ENCODE data around the gene PIM3. TPM values are rescaled to one million over a fixed set of nuclear protein-coding genes. Genes with fewer than 3 reads are reported as not detected.

PIM3 gene
- polyA plus RNA-seq, 3 donors from 2014 or later = 14.5 to 20.6 (median 15.8) TPM

DNA sequence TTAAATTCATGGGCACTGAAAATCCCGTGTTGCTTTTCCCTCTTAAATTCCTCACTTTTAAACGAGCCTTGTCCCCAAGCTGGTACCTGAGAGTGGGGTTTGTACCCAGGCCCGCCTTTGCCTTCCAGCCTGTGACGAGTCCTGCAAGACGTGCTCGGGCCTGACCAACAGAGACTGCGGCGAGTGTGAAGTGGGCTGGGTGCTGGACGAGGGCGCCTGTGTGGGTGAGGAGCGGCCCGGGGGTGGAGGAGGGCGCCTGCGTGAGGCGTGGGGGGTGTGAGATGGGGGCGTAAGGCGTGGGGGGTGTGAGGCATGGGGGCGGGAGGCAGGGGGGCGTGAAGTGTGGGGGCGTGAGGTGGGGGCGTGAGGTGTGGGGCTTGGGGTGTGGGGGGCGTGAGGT, 38.1 kb upstream of the PIM3 start:
- Mint-ChIP-seq H3K27ac (no peak overlapping the region), H3K4me1 (peaks cover 28 to 30% of the 10 kb centered on the region in 2 donors)

DNA sequence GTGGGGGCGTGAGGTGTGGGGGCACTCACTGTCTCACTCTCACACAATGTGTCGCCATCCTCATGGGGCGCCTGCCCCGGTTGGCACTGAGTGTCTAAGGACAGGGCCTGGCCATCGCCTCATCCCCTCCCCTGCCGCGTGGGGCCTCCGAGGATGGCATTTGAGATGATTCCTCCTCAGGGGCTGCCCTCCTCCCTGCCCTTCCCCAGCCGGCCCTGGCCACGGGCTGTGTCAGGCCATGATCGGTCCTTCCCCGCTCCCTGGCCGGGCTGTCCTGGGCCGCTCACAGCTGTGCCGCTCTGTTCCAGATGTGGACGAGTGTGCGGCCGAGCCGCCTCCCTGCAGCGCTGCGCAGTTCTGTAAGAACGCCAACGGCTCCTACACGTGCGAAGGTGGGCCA, 37.6 kb upstream of the PIM3 start:
- Mint-ChIP-seq H3K4me1 (peaks cover 26 to 28% of the 10 kb centered on the region in 2 donors), H3K27ac (no peak overlapping the region), H3K27me3 (ENCODE audit: low read depth in 3 of 3) (peaks cover 8 to 14% (median 8%) of the 10 kb centered on the region in 3 donors), H3K4me3 (no peak overlapping the region), H3K36me3 (peaks cover 3 to 16% (median 11%) of the 10 kb centered on the region in 3 donors), H3K9me3 (no peaks in the 10 kb centered on the region)
- DNase-seq = no peak

More for the DNA sequence above, 38.1 kb upstream of the PIM3 start:
- no peak for DNase-seq
- no peak overlapping the region for H3K4me3 Mint-ChIP-seq
- peaks cover 3 to 16% (median 11%) of the 10 kb centered on the region in 3 donors for H3K36me3 Mint-ChIP-seq
- H3K9me3 Mint-ChIP-seq = no peaks in the 10 kb centered on the region
- H3K27me3 Mint-ChIP-seq (ENCODE audit: low read depth in 3 of 3) = peaks cover 8 to 12% (median 8%) of the 10 kb centered on the region in 3 donors

DNA sequence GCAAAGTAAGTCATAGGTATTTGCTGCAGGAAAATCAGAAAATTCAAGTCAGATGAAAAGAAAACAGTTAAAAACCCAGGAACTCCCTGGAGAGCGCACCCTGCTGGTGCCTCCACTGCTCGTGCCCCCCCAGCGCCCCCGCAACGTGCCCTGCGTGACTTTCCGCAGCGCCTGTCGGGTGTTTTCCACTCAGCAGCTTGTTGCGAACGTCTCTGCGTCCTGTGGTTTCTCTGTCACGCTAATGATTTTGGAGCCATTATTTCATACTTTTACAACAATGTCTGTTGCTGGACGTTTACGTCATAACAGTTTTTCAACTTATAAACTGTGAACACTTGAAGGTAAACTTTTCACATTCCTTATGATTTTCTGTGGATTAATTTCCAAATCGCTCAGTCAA, 37.1 kb upstream of the PIM3 start:
- Mint-ChIP-seq H3K4me1 (peaks cover 26 to 28% of the 10 kb centered on the region in 2 donors), H3K9me3 (no peaks in the 10 kb centered on the region), H3K36me3 (peaks cover 3 to 16% (median 11%) of the 10 kb centered on the region in 3 donors), H3K27ac (no peak overlapping the region), H3K4me3 (no peak overlapping the region), H3K27me3 (ENCODE audit: low read depth in 3 of 3) (peaks cover 8 to 14% (median 8%) of the 10 kb centered on the region in 3 donors)
- DNase-seq = no peak

DNA sequence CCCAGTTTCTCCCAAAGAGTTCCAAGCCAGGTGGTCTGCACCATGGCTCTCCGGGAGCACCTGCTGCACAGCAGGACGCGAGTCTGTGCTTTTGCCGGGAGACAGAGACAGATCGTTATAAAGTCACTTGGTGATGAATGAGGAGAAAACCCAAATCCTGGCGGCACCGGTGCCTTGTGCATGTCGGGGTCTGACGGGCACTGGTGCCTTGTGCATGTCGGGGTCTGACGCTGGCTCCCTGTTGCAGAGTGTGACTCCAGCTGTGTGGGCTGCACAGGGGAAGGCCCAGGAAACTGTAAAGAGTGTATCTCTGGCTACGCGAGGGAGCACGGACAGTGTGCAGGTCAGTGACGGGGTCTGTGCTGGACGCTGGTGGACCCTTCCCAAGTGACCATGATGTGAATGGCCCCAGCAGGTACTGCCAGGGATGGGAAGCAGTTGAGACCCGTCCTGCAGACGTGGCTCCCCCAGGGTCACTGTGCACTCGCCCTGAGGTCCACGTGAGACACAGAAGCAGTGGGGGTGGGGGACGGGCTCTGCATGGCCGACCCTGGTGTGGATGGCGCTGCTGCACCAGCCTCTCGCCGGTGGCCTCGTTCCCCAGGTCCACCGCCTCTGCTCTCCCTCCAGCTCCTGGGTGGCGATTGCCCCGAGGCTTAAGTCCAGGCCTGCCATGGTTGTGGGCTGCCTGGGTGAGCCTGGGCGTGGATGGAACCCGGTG, 36.3 kb upstream of the PIM3 start:
- Mint-ChIP-seq H3K27ac (no peak overlapping the region), H3K36me3 (peaks cover 3 to 16% (median 11%) of the 10 kb centered on the region in 3 donors), H3K9me3 (no peaks in the 10 kb centered on the region), H3K27me3 (ENCODE audit: low read depth in 3 of 3) (peaks cover 8 to 14% (median 8%) of the 10 kb centered on the region in 3 donors), H3K4me3 (no peak overlapping the region), H3K4me1 (peaks cover 26 to 28% of the 10 kb centered on the region in 2 donors)
- DNase-seq = no peak

DNA sequence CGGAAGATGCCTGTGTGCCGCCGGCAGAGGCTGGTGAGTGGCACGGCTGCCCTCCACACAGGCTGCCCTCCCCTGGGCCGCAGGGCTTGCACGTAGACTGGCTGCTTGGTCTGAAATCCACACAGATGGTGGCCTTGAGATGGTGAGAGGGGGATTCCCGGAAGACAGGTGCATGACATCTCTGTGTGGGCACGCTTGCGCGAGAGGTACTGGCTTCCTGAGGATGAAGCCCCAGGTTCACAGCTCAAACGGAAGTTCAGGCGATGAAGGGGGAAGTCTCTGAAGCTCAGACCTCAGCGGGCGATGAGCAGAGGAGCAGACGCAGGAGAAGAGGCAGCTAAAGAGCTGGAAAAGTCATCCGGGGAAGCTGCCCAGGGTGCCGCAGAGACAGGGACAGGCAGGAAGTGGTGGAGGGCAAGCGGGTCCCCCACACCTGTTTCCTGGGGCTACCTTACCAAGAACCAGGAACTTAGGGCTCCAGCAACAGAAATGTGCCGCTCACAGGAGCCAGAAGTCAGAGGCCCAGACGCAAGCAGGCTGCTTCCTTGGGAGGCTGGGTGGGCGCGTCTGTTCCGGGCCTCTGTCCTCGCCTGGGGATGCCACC, 34.9 kb upstream of the PIM3 start:
- peak; percentile 56 to 65 (median 62) for DNase-seq
- Mint-ChIP-seq H3K4me1 (peaks cover 16 to 20% of the 10 kb centered on the region in 2 donors), H3K9me3 (no peaks in the 10 kb centered on the region), H3K27me3 (ENCODE audit: low read depth in 3 of 3) (peaks cover 6 to 14% (median 8%) of the 10 kb centered on the region in 3 donors), H3K36me3 (peaks cover 3 to 16% (median 11%) of the 10 kb centered on the region in 3 donors), H3K4me3 (peak overlapping the region; percentile 66 to 87 (median 74)), H3K27ac (peak overlapping the region; percentile 86 to 94 (median 90))

DNA sequence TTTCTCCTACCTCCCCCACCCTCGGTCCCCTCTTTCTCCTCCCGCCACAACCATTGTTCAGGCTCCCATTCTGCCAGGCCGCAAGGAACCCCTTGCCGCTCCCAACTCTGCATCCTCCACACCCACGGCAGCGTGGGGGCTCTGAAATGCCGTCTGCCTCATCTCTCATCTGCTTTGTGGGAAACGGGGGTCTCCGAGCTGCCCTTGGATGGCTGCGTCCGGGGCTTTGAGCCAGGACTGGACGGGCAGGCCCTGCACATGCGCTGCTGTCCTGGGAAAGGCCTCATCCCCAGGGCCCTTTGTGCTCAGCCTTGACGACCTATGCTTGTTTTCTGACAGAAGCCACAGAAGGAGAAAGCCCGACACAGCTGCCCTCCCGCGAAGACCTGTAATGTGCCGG, 33.7 kb upstream of the PIM3 start:
- peak overlapping the region in 1 of 6 donors; percentile 74 for H3K27ac Mint-ChIP-seq
- no peak overlapping the region for H3K4me3 Mint-ChIP-seq
- H3K27me3 Mint-ChIP-seq (ENCODE audit: low read depth in 3 of 3) = peaks cover 6 to 14% (median 8%) of the 10 kb centered on the region in 3 donors
- H3K36me3 Mint-ChIP-seq = peaks cover 3 to 16% (median 11%) of the 10 kb centered on the region in 3 donors
- DNase-seq = no peak
- no peaks in the 10 kb centered on the region for H3K9me3 Mint-ChIP-seq
- peaks cover 22 to 26% of the 10 kb centered on the region in 2 donors for H3K4me1 Mint-ChIP-seq

DNA sequence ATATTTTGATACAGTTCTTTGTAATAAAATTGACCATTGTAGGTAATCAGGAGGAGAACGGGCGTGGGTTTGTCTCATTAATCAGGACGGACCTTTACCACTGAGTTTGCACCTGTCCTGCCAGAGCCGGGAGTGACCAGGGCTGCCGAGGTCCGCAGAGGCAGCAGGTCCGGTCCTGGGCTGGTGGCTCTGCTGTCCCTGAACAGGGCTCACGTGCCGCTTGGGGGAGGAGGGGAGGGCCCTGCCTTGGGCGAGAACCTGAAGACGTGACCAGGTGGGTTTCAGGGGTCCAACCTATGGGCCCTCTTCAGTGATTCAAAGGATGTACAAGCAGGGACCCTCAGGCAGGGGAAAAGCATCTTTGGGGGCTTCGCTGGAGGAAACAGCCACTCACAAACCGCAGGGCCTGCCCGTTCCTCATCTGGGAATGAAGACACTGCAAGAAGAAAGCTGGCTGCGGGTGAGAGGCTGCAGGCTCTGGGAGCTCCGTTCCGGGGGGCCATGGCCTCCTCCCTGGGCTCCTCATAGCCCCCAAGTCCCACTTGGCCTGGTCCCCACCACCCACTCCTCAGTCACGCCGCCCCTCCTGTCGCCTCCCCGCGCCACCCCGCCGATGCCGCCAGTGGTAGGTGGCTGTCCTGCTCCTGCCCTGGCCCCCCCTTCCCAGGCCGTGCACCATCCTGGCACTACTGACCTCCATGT, 32.9 kb upstream of the PIM3 start:
- H3K9me3 Mint-ChIP-seq = no peaks in the 10 kb centered on the region
- peak overlapping the region in 1 of 5 donors; percentile 23 for H3K4me3 Mint-ChIP-seq
- H3K36me3 Mint-ChIP-seq = peaks cover 3 to 16% (median 8%) of the 10 kb centered on the region in 3 donors
- peaks cover 22 to 26% of the 10 kb centered on the region in 2 donors for H3K4me1 Mint-ChIP-seq
- DNase-seq = no peak
- peak overlapping the region in 2 of 6 donors; percentile 74 for H3K27ac Mint-ChIP-seq
- peaks cover 6 to 14% (median 8%) of the 10 kb centered on the region in 3 donors for H3K27me3 Mint-ChIP-seq (ENCODE audit: low read depth in 3 of 3)

DNA sequence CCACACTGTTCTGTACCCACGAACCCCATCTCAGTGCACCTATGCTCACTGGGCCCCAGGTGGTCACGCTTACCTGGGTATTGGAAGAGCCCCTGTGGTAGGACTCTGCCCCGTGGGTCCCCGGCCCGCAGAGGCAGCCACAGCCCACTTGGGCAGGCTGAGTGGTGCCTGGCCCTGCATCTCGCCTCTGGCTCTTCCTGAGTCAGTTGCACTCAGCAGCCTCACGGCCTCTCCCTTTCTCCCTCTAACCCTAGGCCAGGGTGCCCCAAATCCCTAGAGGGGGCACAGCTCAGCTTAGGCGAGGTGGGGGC, 32.4 kb upstream of the PIM3 start:
- H3K36me3 Mint-ChIP-seq = peaks cover 3 to 16% (median 7%) of the 10 kb centered on the region in 3 donors
- H3K27ac Mint-ChIP-seq = no peak overlapping the region
- H3K4me3 Mint-ChIP-seq = no peak overlapping the region
- H3K4me1 Mint-ChIP-seq = peaks cover 26 to 30% of the 10 kb centered on the region in 2 donors
- no peaks in the 10 kb centered on the region for H3K9me3 Mint-ChIP-seq
- peaks cover 6 to 14% (median 8%) of the 10 kb centered on the region in 3 donors for H3K27me3 Mint-ChIP-seq (ENCODE audit: low read depth in 3 of 3)
- DNase-seq = no peak

DNA sequence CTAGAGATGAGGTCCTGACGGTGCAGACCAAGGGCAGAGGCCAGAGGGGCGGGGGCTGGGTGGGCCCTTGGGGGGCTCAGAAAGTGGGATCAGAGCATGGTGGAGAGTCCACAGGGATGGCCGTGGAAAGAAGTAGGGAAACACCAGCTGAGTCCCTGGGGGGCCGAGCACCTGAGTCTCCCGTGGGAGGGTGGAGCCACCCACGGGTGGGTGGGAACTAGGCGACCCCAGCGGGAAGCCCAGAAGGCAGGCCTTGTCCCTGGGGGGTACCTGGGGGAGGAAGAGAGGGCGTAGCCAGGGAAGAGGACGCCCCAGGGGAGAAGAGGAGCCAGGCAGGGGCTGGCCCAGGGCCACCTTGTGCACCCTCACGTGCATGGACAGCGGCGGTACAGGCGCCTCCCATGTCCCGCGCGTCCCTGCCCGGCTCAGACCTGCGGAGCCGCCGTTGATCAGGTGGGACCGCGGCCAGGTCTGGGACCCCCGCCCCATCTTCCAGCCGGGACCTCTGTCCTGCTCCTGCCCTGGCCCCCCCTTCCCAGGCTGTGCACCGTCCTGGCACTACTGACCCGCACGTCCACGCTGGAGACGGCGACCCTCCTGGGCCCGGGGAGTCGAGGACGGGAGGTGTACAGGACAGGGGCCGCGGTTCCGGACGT, 31.9 kb upstream of the PIM3 start:
- H3K4me1 Mint-ChIP-seq = peaks cover 28 to 32% of the 10 kb centered on the region in 2 donors
- H3K4me3 Mint-ChIP-seq = no peak overlapping the region

DNA sequence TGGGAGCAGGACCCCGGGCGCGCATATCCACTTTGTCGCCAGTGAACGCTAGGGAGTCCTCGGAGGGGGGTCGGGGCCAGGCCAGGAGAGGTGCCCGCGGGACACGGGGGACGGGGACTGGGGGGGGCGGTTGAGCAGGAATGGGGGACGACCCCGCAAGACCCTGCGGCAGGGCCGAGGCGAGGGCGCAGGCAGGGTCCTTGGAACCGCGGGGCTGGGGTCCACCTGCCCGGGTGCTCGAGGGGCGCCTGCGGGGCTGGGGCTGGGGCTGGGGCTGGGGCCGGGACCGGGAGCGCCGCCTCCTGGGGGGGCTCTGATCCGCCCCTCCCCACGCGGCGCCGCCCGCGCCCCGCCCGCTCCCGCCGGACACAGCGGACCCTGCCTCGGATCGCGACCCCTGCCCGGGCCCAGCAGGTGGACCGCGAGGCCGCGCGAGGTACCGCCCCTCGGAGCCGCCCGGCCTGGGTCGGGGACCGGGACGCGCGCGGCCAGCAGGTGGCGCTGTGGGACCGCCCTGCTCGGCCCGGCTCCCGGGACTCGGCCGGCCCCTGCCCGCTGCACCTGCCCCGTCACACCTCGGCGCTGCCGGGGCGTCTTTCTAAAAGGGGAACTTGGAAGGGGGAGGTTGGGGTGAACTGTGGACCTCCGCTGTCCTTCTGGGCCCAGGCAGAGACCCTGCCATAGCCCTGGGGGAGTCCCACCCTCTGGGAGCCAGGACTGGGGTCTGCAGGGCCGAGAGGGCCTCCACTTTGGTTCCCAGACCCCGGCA, 31.2 kb upstream of the PIM3 start:
- no peaks in the 10 kb centered on the region for H3K9me3 Mint-ChIP-seq
- H3K4me1 Mint-ChIP-seq = peaks cover 28 to 34% of the 10 kb centered on the region in 2 donors
- peak; percentile 74 to 78 (median 77) for DNase-seq
- H3K27me3 Mint-ChIP-seq (ENCODE audit: low read depth in 3 of 3) = peaks cover 6 to 14% (median 7%) of the 10 kb centered on the region in 3 donors
- H3K27ac Mint-ChIP-seq = no peak overlapping the region
- H3K4me3 Mint-ChIP-seq = no peak overlapping the region
- H3K36me3 Mint-ChIP-seq = peaks cover 0 to 12% (median 3%) of the 10 kb centered on the region in 3 donors

More for the DNA sequence above, 31.9 kb upstream of the PIM3 start:
- Mint-ChIP-seq H3K27ac (no peak overlapping the region), H3K27me3 (ENCODE audit: low read depth in 3 of 3) (peaks cover 6 to 14% (median 8%) of the 10 kb centered on the region in 3 donors), H3K36me3 (peaks cover 2 to 12% (median 3%) of the 10 kb centered on the region in 3 donors), H3K9me3 (no peaks in the 10 kb centered on the region)
- no peak for DNase-seq

DNA sequence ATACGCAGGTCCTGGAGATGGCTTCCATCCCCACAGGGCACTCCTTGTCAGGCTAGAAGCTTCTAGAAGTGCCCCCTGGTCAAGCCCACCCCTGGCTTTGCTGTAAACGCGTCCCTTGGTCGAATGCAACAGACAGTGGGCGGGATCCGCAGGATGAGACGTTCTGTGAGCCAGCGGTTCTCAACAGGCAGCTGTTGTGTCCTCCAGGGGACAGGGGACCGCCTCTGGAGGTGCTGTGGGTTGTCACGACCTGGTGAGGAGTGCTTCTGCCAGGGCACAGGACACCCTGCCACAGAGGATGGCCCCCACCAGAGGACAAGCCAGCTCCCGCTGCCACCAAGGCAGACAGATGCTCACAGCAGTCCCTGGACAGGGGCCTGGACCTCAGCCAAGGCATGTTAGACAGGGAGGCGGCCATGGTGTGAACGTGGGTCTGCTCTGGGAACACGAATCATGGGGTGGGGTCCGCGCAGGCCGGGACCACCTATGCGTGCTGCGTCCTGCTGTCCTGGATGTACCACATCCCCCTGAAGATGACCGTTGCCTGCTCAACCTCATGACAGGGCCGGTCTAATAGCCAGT, 30.5 kb upstream of the PIM3 start:
- Mint-ChIP-seq H3K36me3 (peaks cover 0 to 10% (median 2%) of the 10 kb centered on the region in 3 donors), H3K4me3 (no peak overlapping the region), H3K4me1 (peaks cover 26 to 33% of the 10 kb centered on the region in 2 donors), H3K27ac (no peak overlapping the region), H3K9me3 (no peaks in the 10 kb centered on the region), H3K27me3 (ENCODE audit: low read depth in 3 of 3) (peaks cover 5 to 13% (median 6%) of the 10 kb centered on the region in 3 donors)
- no peak for DNase-seq

DNA sequence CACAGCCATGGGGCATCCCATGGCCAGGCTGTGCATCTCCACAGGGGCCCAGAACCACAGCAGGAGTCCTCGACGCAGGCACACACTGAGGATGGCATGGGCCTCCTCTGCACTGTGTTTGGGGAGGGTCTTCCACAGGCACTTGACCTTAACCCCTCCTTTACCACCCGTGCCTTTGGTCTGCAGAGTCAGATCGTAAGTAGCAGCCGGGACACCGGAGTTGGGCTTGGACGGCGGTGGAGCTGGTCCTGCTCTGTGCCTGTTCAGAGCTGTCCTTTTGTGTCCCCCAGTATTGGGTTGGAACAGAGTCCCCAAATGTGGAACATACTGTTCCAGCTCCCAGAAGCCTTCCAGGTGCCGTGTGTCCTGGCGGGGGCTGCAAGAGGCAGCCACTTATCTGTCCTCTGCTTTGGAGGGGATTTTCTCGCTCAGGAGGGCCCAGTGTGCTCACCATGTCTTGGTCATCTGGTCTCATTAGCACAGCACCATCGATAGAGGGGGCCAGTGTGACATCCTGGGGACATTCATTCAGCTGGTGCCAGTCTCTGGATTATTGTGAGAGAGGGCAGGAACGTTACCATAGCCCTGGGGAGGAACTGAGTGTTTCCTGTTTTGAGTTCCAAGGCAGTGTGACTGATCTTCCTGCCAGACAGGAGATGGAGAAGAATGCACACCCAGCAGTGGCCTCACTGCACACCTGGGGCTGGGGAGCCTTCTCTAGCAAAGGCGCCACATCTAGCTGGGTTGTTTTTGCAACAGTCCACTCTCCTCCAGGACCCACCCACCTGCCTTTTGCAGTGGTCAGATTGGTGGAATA, 29.8 kb upstream of the PIM3 start:
- H3K36me3 Mint-ChIP-seq = peaks cover 0 to 4% (median 0%) of the 10 kb centered on the region in 3 donors
- DNase-seq = peak; percentile 31 to 35 (median 32)
- H3K27me3 Mint-ChIP-seq (ENCODE audit: low read depth in 3 of 3) = peaks cover 0 to 10% (median 2%) of the 10 kb centered on the region in 3 donors
- H3K4me1 Mint-ChIP-seq = peaks cover 19 to 26% of the 10 kb centered on the region in 2 donors
- H3K4me3 Mint-ChIP-seq = peak overlapping the region in 1 of 5 donors; percentile 44
- H3K9me3 Mint-ChIP-seq = no peaks in the 10 kb centered on the region
- H3K27ac Mint-ChIP-seq = peak overlapping the region; percentile 7 to 73 (median 56)
